Measurements from ENCODE around the gene IKBIP.
"Not testable (repeated sequence)": the region's sequence is repeated elsewhere in the genome, so short reads cannot be mapped to it uniquely, and the experiment has no call there.

Gene IKBIP

GRCh38 chr12:98635657-98636323 is 8.8 kb downstream of the IKBIP start:
- DNase-seq (ENCODE audit: low read depth) = no peak

- DNase-seq (ENCODE audit: low read depth) = peak; percentile 40
These were observed 25.6 kb downstream of the IKBIP start for GRCh38 chr12:98618952-98619351.

- no peak for DNase-seq (ENCODE audit: low read depth)
These were observed 31.8 kb downstream of the IKBIP start for GRCh38 chr12:98612696-98613334.

DNA sequence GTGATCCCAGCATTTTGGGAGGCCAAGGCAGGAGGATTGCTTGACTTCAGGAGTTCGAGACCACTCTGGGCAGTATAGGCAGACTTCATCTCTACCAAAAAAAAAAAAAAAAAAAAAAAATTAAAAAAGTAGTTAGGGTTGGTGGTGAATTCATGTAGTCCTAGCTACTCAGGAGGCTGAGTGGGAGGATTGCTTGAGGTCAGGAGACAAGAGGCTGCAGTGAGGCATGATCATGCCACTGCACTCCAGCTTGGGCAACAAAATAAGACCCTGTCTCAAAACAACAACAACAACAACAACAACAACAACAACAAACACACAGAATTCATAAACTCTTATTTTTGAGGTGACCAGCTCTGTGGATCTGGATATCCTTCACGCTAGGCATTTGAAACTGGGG is 34.0 kb downstream of the IKBIP start:
- DNase-seq (ENCODE audit: low read depth) = no peak

DNA sequence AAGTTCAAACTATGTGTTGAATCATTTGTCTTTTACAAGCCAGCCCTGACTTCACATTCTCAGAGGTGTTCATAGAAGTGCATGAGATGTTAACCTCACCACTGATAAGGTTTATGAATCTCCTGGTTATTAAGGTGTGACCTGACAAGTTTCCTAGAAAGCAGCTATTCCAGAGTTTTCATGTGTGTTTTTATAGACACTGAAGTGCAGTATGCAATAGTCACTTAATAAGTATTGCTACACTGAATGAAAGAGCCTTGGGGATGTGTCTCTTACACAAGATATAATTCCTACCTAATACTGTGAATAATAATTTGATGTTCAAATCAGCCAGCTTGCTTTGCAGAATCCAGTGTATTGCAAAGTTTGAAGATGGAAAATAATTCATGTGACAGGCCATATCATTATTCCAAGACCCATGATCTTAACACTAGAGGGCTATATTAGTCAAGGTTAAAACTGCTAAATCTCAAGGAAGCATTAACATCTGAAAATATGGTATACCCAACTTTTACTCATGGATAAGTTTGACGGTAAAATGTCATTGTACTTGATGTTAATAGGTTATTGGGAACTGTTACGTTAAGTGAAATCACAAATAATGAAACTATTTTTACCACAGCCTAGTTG is 38.1 kb downstream of the IKBIP start:
- no peak for DNase-seq (ENCODE audit: low read depth)

GRCh38 chr12:98601924-98602323 is 42.7 kb downstream of the IKBIP start:
- DNase-seq (ENCODE audit: low read depth) = no peak

GRCh38 chr12:98597313-98597712 is 47.3 kb downstream of the IKBIP start:
- not testable (repeated sequence) for DNase-seq (ENCODE audit: low read depth)

GRCh38 chr12:98595243-98595988 is 49.2 kb downstream of the IKBIP start:
- peak; percentile 76 for DNase-seq (ENCODE audit: low read depth)

GRCh38 chr12:98594050-98594835 is 50.3 kb downstream of the IKBIP start:
- no peak for DNase-seq (ENCODE audit: low read depth)

DNA sequence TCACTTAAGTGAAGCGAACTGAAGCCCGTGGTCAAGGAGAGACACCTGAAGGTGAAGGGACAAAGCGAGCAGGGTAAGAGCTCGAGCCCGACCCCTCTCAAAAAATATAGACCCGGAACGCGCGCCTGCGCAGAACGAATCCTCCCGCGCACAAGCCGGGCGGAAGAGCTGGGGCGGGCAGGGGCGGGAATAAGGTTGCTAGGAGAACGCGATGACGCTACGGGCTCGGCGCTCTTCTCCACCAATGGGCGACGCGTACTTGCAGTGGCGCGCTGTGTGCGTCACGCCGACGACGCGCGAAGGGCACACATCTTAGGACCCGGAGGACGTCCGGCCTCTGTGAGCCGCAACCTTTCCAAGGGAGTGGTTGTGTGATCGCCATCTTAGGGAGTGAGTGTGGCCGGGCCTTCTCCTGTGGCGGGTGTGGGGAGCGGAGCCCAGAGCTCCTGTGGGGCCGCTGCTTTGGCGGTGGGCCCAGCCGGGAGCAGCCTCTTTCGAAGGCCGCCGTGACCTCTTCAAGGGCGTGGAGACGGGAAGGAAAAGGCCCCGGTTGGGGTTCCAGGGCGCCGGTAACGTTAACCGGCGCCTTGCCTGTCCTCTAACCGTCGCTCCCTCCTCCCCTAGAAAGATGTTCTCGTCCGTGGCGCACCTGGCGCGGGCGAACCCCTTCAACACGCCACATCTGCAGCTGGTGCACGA is 51.1 kb downstream of the IKBIP start, which contains the start of gene SLC25A3:
TSS of gene SLC25A3 (plus strand) at position 336 of the 699 bp plus-strand sequence. CDS start at position 629, 293 bp downstream.
- peak; percentile 80 for DNase-seq (ENCODE audit: low read depth)

- no peak for DNase-seq (ENCODE audit: low read depth)
These were observed 51.7 kb downstream of the IKBIP start for GRCh38 chr12:98592825-98593322.

- DNase-seq (ENCODE audit: low read depth) = no peak
These were observed 53.4 kb downstream of the IKBIP start for GRCh38 chr12:98591209-98591608.

GRCh38 chr12:98587084-98587483 is 57.5 kb downstream of the IKBIP start:
- no peak for DNase-seq (ENCODE audit: low read depth)

- no peak for DNase-seq (ENCODE audit: low read depth)
These were observed 62.5 kb downstream of the IKBIP start for GRCh38 chr12:98582093-98582492.

DNA sequence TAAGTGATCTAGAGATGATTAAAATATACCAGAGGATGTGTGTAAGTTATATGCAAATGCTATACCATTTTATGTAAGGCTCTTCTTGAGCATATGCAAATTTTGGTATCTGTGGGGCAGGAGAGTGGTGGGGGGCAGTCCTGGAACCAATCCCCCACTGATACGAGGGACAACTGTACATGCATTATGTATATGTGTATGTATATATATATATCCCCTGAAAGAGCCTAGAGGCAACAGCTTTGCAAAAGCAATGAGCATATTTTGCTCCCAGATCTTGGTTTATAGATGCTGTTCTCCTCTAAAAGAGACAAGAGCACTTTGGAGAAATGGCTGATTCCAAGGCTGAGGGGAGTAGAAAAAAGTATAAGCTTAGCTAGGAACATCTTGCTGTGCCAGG is 63.5 kb downstream of the IKBIP start:
- no peak for DNase-seq (ENCODE audit: low read depth)

DNA sequence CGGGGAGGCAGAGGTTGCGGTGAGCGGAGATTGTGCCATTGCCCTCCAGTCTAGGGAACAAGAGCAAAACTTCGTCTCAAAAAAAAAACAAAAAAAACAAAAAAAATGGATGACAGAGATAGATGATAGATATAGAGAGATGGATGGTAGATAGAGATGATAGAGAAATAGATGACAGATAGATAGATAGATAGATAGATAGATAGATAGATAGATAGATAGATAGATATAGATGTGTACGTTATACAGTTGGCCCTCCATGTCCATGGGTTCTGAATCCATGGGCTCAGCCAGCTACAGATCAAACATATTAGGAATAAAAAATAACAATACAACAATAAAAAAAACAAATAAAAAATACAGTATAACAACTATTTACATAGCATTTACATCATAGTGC is 63.9 kb downstream of the IKBIP start:
- no peak for DNase-seq (ENCODE audit: low read depth)

DNA sequence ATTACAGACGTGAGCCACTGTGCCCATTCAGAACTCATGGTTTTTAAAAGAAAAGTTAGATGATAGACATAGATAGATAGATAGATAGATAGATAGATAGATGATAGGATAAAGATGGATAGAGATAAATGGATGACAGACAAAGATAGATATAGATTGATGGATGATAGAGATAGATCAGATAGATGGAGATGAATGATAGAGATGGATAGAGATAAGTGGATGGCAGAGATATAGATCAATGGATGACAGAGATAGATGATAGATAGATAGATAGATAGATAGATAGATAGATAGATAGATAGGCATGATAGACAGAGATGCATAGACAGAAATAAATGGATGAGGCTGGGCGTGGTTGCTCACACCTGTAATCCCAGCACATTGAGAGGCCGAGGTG is 64.8 kb downstream of the IKBIP start:
- DNase-seq (ENCODE audit: low read depth) = no peak

DNA sequence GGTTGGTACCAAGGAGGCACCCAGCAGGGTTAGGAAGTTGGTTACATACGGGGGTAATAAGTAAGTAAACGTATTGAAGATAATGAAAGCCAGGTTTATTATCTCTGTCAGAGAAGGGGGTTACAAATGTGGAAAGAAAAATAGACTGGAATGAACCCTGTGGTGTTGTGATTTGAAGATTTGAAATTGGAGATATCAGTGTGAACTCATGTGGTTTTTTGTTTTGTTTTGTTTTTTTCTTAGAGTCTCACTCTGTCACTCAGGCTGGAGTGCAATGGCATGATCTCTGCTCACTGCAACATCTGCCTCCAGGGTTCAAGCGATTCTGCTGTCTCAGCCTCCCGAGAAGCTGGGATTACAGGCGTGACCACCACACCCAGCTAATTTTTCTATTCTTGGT is 65.2 kb downstream of the IKBIP start:
- DNase-seq (ENCODE audit: low read depth) = no peak

DNA sequence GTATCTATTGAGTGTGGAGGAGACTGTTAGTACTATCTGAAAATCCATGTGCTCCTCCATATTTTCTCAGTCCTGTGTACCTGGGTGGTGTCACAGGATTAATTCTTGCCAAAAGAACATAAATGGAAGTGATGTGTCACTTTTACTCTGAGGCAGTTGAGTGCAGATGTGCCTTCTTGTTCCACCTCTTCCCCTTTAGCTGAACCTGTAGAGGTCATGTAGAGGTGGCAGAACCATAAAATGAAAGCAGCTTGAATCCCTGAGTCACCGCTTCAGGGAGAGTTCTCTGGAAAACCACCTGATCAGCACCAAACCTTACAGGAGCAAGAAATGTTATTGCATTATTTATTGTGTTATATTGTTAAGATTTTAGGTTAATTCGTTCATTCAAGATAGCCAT is 65.8 kb downstream of the IKBIP start:
- DNase-seq (ENCODE audit: low read depth) = no peak

- DNase-seq (ENCODE audit: low read depth) = no peak
These were observed 66.2 kb downstream of the IKBIP start for GRCh38 chr12:98578392-98578791.

DNA sequence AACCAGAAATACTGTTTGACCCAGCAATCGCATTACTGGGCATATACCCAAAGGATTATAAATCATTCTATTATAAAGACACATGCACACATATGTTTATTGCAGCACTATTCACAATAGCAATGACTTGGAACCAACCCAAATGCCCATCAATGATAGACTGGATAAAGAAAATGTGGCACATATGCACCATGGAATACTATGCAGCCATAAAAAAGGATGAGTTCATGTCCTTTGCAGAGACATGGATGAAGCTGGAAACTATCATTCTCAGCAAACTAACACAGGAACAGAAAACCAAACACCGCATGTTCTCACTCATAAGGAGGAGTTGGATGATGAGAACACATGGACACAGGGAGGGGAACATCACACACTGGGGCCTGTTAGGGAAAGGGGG is 67.8 kb downstream of the IKBIP start:
- not testable (repeated sequence) for DNase-seq (ENCODE audit: low read depth)

All from HS-5 (cell line).